Stimulated activated CD4-positive, alpha-beta T cell treated with anti-CD3 and anti-CD28 coated beads, TNF-alpha, amount 100 ng/mL, for 4 hours (primary cell): ENCODE results near the gene SYTL1.

ENCODE experiments used
- DNase-seq, 3 experiments: peaks; one replicate each; pipeline ENCODE4 v3.0.0-alpha.2; 2020; ENCODE audit warnings: low read depth in 3 of 3

Gene SYTL1

GRCh38 chr1:27403065-27403726, 61.4 kb downstream of the SYTL1 start:
- no peak for DNase-seq
